NCI-H2196 treated with DMSO at 0.1 percent for 48 hours (cell line): ENCODE results near the gene RCOR2.
"Not testable (repeated sequence)": the region's sequence is repeated elsewhere in the genome, so short reads cannot be mapped to it uniquely, and the experiment has no call there.

Source experiments
- DNase-seq: peaks from one replicate; lab custom pipeline; 2025; ENCODE audit not compliant: unreplicated experiment; lab: John Stamatoyannopoulos, UW

The RCOR2 gene

GRCh38 chr11:63879598-63880402 lies 37.2 kb downstream of the RCOR2 start:
- no peak for DNase-seq

- DNase-seq, result no peak
These were observed 39.2 kb downstream of the RCOR2 start for GRCh38 chr11:63877658-63878241.

- DNase-seq, result no peak
These were observed 40.3 kb downstream of the RCOR2 start for GRCh38 chr11:63876616-63877015.

- no peak for DNase-seq
These were observed 41.4 kb downstream of the RCOR2 start for GRCh38 chr11:63875506-63876065.

DNA sequence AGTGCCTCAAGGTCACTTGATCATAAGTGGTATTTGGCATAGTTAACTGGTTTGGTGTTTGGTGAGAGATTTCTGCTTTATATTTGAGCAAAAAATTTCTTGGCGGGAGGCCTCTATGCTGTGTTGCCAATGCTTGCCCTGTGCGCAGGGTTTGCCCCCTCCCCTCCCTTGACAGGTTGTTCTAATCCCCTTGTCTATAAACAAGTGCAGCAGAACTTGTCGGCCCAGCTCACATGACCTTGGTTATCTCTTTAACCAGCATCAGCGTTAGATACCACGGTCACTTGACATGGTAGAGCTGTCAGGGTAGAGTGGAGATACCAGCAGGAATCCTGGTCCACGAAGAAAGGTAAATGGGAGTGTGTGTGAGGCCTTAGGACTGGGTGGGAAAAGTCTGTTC lies 42.5 kb downstream of the RCOR2 start:
- DNase-seq, result no peak

- no peak for DNase-seq
These were observed 43.7 kb downstream of the RCOR2 start for GRCh38 chr11:63873311-63873710.

DNA sequence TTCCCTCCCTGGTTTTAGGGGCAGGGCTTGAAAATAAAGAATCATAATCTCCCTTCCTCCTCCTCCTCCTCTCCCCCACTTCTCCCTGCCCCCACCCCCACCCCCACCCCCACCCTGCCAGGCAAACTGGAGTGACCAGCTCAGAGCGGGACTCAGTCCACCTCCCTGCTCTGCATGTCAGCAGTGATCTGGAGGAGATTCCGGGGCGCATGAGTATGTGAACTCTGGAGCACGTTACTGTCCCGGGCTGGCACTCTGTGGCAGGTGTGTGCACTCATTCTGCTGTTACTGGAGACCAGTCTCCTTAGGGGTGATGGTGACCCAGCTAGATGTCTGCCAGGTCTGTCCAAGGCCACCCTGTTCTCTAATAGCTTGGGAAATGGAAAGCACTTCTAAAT lies 44.2 kb downstream of the RCOR2 start:
- no peak for DNase-seq

DNA sequence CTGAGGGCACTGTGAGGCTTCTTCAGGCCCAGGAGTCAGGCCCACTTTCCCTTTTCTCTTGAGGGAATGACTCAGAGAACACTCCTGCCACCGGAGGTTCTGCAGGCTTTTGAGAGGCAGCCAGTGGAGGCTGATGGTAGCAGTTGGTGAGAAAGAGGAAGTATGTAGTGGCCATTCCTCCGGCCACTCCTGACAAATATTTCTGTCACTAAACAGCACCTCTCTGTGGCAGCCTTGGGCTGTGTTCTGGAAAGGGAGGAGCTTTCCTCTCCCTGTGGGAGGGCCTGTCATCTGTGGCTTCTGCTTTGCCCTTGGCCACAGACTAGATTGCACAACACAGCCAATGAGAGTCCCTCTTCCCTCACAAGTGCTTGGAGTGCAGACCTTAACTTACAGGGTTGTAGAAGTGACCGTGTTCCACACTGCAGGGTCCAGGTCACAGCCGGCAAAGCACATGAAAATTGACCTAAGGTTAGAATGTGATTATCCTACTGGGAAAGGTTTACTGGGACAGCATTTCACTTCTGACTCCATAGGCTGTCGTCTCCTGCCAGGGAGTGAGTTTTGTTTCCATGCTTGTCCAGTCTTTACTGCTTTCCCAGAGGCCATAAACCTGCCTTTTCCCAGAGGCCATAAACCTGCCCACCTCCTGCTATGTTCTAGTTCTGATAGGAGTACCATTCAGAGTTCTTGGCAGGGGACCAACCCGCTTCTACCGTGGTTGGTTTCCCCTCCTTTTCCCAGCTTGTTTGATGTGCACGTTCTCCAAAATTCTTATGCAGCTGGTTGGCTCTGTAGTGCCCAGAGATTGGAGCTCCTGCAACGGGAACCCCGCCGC lies 44.8 kb downstream of the RCOR2 start:
- DNase-seq, result peak; percentile 86

GRCh38 chr11:63870351-63871140 lies 46.4 kb downstream of the RCOR2 start:
- DNase-seq, result no peak

DNA sequence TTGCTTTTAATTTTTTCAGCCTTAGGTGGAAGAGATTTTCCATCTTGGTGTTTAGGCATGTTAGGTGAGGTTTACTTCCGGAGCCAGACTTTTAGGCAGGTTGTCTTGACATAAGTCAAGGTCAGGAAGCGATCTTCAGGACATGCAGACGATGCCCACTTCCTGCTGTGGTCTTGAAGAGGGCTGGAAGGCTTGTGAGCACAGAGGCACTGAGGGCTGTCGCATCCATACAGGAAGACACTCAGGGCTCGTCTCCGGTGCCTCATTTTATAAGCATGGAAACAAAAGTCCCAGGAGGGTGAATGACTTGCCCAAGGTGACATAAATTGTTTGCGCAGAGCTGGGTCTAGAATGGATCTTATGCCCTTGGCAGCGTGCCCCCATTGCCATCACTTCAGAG lies 47.3 kb downstream of the RCOR2 start:
- DNase-seq, result no peak

DNA sequence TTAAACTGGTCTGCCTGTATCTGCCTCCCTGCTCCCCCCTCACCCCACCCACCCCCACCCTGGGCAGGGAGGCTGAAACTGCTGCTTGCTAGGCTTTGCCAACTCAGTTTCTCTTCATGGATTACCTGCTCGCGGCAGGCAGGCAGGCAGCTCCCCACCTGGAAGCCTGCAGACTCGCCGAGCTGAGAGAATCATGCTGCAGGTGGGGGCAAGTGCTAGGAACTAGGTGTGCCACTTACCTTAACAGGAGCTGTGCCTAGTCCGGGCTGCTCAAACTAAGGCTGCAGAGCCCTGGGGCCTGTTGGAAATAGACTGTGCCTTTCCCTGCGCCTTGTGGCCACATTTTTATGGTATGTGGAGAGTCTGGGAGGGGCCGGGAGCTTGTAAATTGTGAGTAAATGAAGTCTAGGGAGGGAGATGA lies 47.8 kb downstream of the RCOR2 start:
- no peak for DNase-seq

DNA sequence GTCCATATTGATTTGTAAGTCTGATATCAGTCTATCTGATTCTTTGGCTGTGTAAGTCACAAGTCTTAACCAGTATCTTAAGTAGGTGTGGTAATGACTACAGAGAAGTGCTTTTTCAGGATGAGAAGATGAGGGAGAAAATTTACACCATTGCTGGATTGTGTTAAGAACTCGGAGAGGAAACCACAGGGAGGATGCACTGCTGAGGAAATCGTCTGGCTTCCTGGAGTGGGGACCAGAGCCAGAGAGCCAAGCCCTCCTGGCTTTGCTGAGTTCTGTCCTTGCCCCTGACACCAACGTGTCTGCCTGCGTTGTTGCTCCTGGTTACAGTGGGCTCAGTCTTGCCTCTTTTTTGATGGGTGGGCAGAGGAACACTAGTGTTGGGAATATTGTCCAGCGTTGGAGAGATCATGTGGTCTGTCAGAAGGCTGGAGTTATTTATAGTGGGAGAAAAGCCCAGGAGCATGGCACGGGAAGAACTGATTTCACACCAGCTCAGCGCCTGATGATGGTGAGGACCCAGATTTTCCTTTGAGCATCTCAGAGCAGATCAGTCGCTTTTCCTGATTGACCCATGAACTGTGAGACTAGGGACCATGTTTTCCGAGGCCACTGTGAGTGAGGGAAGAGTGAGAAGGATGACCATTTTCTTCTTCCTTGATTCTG lies 48.4 kb downstream of the RCOR2 start:
- DNase-seq, result no peak

DNA sequence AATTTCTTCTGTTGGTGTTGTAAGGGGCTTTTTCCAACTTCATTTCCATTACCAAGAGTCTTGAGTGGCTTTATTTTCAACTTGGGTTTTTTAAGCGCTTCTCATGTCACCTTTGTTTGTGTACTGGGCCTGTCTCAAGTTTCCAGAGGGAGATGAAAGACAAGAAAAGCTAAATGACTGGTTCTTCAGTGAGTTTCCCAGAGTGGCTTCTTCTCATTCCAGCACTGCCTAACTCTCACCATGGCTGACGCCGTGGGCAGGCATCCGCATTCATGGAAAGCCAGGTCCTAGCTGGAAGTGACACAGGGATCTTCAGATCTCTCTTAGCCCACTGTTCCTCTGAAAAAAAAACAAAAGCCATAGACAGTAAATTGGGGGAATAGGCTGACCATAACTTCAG lies 49.5 kb downstream of the RCOR2 start:
- DNase-seq, result no peak

DNA sequence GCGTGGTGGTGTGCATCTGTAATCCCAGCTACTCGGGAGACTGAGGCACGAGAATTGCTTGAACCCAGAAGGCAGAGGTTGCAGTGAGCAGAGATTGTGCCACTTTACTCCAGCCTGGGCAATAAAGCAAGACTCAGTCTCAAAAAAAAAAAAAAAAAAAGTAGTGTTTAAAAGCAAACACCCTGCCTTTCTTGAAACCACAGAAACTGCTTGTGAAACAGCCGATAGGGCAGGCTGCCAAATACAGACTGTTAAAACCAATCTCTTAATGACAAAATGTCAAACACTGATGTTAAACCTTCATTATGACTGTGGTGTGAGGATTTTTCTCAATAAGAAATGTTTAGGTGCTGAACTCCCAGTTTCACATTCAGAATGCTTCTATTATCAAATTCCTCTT lies 50.8 kb downstream of the RCOR2 start:
- no peak for DNase-seq

DNA sequence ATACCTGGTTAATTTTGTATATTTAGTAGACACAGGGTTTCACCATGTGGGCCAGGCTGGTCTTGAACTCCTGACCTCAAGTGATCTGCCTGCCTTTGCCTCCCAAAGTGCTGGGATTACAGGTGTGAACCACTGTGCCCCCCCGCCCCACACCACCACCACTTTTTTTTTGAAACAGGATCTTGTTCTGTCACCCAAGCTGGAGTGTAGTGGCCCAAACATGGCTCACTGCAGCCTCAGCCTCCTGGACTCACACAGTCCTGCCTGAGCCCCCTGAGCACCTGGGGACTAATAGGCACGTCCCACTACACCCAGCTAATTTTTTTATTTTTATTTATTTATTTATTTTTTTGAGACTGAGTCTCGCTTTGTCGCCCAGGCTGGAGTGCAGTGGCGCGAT lies 53.3 kb downstream of the RCOR2 start:
- not testable (repeated sequence) for DNase-seq

DNA sequence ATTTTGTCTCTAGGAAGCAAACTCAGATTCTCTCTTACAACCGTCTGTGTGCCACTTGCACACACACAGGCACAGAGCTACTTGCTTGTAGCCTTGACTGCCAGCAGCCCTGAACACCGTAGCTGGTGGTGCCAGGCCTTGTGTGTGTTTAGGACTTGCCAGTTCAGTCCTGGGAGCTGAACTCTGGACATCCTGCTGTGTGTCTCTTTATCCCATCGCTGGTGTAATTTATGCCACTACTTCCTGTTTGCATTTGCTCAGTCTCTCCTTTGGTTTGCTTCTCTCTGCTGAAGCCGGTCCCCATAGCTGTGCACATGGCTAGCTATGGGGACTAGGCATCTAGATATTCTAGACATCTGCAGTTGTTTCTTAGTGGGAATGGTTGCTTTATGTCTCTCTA lies 54.0 kb downstream of the RCOR2 start:
- DNase-seq, result peak; percentile 39
